8988T (cell line): ENCODE results near the gene EMC8.
"Not testable (repeated sequence)": the region's sequence is repeated elsewhere in the genome, so short reads cannot be mapped to it uniquely, and the experiment has no call there.

Experiments
- DNase-seq: peaks from one replicate; pipeline ENCODE4 v3.0.0; 2011

Gene EMC8

DNA sequence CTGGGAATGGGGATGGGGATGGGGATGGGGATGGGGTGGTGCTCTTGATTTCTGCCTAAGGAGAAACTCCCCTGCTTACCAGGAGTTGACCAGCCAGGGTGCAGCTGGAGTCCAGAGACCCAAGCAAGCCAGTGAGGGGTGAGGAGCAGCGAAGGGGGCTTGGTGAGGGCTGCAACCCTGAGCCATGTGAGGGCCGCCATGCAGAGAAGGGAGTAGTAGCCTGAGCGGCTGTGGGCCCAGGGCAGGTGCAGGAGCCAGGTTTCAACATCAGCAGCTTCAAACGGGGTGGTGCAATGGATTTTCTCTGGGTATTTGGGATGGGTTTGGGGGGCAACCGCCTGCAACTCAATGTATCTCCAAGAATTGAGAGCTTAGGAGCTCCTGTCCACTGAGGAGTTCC, 35.4 kb upstream of the EMC8 start:
- no peak for DNase-seq

GRCh38 chr16:85833219-85833920, 34.0 kb upstream of the EMC8 start:
- DNase-seq = no peak

DNA sequence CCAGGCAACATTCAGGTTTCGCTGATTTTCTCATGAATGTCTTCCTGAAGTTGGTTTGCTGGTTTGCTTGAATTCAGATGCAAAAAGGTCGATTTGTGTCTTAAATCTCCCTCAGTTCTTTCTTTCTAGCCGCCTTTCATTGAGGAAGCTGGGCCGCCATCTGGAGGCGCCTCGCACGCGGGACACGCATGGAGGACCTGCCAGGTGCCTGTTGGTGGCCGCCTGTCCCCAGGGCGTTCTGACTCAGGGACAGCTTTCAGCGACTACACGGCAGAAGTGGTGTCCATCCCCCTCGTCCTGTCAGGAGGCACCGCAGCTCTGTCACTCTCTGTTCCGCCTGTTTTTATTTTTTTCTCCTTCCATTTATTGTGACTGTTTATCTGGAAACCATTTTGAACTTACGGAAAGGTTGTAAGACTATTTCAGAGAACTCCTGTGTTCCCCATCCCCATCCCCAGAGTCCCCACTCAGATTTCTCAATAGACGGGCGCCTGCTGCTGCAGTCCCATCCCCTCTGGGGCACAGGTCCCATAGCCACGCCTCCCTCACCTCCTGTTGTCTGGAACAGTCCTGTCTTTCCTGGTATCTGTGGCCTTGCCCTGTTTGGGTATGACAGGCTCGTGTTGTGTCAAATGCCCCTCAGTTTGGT, 33.4 kb upstream of the EMC8 start:
- no peak for DNase-seq

GRCh38 chr16:85830821-85831220, 31.5 kb upstream of the EMC8 start:
- no peak for DNase-seq

GRCh38 chr16:85829751-85830445, 30.6 kb upstream of the EMC8 start:
- DNase-seq = no peak

DNA sequence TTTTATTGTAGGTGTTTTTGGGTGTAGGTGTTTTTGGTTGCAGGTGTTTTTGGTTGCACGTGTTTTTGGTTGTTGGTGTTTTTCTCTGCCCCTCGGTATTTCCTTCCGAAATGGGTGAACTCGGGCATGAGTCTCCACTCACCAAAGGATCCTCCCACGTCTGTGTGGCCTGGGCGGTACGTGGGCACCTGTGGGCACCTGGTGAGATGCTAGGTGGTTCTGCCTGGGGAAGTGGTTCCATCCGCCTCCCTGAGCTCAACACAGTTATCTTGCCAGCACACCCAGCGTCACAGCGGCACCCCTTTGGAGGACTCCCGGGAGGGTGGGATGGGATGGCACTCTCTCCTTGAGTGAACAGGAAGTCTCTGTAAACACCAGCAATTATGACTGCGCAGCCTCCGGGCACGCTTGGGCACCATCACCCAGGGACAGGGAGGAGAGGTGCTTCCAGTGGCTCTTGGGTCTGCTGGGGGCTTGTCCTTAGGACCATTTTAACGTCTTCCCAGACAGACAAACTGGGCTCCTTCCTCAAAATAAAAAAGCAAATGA, 29.9 kb upstream of the EMC8 start:
- no peak for DNase-seq

- DNase-seq = no peak
Measured at GRCh38 chr16:85828166-85828565, 28.8 kb upstream of the EMC8 start.

- DNase-seq = no peak
Measured at GRCh38 chr16:85826686-85827247, 27.4 kb upstream of the EMC8 start.

DNA sequence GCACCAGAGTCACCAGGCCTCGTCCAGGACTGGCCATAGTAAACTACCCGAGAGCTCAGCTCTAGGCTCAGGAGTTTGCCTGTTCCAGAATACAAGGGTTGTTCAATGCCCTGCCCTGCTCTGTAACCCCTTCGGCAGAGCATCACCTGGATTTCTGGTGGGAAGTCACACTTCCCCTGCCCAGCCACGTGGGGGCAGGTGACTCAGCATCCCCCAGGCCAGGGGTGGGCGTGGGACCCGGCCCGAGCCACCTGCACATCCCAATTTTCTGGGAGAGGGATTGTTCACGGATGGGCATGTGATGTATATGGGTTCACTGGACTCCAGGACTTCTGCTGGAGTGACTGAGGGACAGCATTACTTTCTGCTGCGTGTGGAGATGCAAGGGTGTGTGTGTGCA, 26.0 kb upstream of the EMC8 start:
- DNase-seq = no peak

DNA sequence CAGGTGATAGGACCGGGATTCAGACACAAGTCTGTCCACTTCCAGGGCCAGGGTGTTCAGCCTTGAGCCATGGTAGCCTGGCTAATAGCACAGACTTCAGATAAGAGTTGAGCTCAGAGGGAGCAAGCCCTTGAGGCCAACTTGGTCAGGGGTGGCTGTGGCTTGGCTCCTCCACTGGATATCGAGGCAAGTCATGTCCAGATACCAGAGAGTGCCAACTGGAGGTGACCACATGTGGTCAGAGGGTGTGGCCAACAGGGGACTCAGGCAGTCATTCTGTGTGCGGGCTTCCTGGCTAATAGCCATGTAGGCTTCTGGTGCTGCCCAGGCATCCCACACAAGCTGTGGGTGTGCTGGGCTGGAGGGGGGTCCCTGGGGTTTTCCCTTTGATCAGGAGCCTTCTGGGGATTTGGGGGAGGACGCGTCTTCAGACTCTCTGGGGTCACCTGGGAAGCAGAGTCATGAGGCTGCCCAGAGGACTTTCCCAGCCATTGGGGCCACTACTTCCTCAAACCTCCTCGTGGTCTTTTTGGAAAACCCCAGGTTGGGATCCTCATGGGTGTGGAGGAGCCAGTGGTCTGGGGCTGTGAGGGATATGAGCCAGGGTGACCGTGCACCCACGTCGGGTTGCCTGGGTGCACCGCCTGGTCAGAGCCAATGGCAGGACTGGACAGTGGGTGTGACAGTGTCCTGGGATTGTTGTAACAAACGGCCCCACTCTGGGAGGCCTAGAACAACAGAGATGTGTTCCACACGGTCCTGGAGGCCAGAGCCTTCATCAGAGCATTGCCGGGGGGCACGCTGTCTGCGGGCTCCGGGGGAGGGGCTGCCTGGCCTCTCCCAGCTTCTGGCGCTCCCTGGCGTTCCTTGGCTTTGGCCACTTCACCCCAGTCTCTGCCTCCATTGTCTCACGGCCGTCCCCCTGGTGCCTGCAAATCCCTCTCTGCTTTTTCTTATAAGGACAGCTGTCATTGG, 25.1 kb upstream of the EMC8 start:
- no peak for DNase-seq

DNA sequence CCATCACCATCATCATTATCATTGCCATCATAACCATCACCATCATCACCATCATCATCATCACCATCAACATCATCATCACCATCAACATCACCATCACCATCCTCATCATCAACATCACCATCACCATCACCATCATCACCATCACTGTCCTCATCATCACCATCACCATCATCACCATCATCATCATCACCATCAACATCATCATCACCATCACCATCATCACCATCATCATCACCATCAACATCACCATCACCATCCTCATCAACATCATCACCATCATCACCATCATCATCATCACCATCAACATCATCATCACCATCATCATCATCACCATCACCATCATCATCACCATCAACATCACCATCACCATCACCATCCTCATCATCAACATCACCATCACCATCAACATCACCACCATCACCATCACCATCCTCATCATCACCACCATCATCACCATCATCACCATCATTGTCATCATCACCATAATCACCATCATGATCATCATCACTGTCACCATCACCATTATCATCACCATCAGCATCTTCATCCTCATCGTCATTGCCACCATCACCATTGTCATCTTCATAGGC, 24.1 kb upstream of the EMC8 start:
- no peak for DNase-seq

DNA sequence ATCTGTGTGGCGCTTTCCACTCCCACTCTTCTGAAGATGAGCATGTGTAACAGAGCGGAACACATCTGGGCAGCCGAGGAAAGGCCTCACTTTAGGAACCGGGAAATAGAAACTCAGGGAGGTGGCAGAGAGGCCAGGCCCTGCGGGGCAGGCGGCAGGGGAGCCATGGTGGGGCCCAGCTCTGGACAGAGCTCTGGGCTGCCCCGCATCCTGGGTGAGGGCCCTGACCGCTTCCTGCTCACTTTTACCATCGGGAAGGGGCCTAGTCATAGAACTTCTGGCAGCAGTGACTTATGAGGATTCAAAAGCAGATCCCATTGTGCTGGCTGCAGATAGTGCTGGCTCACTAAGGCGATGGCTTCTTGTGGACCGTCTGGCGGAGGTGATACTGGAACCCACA, 22.8 kb upstream of the EMC8 start:
- DNase-seq = no peak

GRCh38 chr16:85821390-85822135, 22.2 kb upstream of the EMC8 start:
- DNase-seq = peak; percentile 97

DNA sequence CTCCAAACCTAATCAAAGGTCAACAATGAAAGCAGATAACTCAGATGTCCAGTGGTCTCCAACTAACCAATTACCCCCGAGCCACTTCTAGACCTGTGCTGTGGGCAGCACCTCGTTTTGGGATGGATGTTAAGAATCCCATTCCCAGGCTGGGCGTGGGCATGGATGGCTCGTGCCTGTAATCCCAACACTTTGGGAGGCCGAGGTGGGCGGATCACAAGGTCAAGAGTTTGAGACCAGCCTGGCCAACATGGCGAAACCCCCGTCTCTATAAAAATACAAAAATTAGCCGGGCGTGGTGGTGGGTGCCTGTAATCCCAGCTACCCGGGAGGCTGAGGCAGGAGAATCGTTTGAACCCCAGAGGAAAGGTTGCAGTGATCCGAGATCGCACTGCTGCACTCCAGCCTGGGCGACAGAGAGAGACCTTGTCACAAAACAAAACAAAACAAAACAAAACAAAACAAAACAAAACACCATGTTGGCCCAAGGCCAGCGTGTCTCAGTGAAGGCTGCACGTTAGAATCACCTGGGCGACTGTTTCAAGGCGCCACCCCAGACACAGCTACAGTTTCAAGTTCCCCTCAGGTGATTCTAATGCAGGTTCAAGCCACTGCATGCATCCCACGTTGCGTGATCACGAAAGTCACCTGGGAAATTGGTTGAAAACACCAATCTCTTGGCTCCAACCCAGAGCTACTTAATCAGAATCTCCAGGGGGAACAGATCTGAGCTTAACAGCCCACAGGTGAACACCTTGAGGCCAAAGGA, 21.4 kb upstream of the EMC8 start:
- no peak for DNase-seq

DNA sequence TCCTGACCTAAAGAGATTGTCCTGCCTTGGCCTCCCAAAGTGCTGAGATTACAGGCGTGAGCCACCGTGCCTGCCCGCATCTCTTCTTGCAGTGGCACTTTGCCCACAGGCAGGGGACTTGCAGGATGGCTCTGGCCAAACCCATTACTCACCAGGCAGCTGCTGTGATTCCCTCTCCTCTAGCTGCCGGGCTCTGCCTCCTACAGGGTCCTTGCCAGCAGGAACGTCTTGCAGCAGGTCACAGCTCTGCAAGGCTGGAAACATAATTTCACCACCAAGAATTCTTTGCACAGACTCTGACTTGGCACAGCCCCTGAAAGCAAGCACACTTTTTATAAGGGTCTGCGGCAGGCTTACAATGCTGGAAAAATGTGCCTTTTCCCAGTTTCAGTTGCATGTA, 20.4 kb upstream of the EMC8 start:
- no peak for DNase-seq

- peak; percentile 87 for DNase-seq
Measured at GRCh38 chr16:85819245-85819644, 19.9 kb upstream of the EMC8 start.

- not testable (repeated sequence) for DNase-seq
Measured at GRCh38 chr16:85817195-85817594, 17.9 kb upstream of the EMC8 start.

DNA sequence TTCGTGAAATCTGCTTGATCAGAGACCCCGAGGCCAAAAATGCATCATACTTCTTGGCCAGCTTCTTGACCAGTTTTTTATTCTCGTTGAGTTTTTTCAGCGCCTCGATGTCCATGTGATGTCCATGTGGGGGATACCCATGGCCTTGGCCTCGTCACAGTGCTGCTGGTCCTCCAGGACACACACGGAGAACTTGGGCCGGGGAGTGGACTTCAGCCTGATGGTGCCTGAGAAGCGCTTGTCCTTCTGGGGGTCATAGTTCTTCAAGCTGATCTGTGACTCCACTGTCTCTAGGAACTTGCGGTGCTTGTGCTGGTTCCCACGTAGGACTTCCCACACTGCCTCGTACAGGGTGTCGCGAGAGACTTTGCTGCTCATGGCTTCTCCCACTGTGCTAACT, 16.8 kb upstream of the EMC8 start:
- DNase-seq = no peak

DNA sequence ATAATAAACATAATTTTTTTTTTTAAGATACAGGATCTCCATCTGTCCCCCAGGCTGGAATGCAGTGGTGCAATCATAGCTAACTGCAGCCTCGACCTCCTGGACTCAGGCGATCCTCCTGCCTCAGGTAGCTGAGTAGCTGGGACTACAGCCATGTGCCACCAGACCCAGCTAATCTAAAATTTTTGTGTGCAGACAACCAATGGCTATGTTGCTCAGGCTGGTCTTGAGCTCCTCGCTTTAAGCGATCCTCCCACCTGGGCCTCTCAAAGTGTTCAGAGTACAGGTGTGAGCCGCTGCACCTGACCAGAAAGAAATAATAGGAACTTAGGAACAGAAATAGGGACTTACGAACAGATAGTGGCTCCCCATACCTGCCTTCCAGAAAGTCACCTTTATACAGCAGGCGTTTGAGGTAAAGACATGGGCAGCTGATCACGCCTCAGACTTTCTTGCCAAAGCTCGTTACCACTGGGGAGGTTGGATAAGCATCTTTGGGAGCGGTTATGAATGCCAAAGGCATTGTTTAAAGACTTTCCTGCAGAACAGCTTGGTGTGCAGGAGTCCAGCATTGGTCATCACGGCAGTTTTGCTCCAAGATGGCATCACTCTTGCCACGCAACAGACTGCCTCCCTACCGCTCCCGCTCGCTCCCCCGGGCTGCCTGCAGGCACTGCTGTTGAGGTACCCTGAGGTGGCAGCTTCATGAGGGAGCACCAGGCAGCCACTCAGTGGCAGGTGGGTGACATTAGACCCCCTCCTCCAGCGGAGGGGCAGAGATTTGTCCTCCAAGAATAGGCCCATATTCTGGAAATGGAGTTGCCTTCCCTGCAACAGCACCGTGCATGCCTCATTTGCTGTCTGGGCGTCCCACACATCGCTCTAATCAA, 13.7 kb upstream of the EMC8 start:
- no peak for DNase-seq
